GM12875 (cell line): ENCODE results near the gene NEUROD1.

ENCODE experiments used
- H3K4me3 ChIP-seq: one replicate; pipeline ENCODE4 v1.5.1; 2011; ENCODE audit warnings: low read depth, low read length, control low read depth
- CTCF ChIP-seq: IDR thresholded peaks from 2 replicates; pipeline ENCODE4 v1.5.1; 2011; ENCODE audit warnings: low read depth, mild to moderate bottlenecking, control low read depth, inconsistent platforms, low read length, moderate library complexity, borderline replicate concordance; ENCODE audit not compliant: insufficient read depth

Gene NEUROD1

GRCh38 chr2:181684454-181685149, 4.3 kb upstream of the NEUROD1 start:
- no peak overlapping the region for H3K4me3 ChIP-seq
- TF ChIP-seq CTCF = no peak

- H3K4me3 ChIP-seq = no peak overlapping the region
- TF ChIP-seq CTCF = no peak
These were observed 3.5 kb upstream of the NEUROD1 start for GRCh38 chr2:181683518-181684453.

- TF ChIP-seq CTCF = no peak
- no peak overlapping the region for H3K4me3 ChIP-seq
These were observed 2.6 kb upstream of the NEUROD1 start for GRCh38 chr2:181682795-181683517.

GRCh38 chr2:181682026-181682789, 1.9 kb upstream of the NEUROD1 start:
- no peak overlapping the region for H3K4me3 ChIP-seq
- TF ChIP-seq CTCF = no peak

- no peak for TF ChIP-seq CTCF
- H3K4me3 ChIP-seq = no peak overlapping the region
These were observed 857 bp upstream of the NEUROD1 start for GRCh38 chr2:181680937-181681811.

GRCh38 chr2:181679544-181679979, 755 bp downstream of the NEUROD1 start:
- H3K4me3 ChIP-seq = no peak overlapping the region
- no peak for TF ChIP-seq CTCF
